ENCODE measurements around the gene RPS15. TPM values are rescaled to one million over a fixed set of nuclear protein-coding genes. Genes with fewer than 3 reads are reported as not detected.

Gene RPS15
- total RNA-seq, 3 donors from 2014 or later: 2,317 to 2,484 (median 2,379) TPM

DNA sequence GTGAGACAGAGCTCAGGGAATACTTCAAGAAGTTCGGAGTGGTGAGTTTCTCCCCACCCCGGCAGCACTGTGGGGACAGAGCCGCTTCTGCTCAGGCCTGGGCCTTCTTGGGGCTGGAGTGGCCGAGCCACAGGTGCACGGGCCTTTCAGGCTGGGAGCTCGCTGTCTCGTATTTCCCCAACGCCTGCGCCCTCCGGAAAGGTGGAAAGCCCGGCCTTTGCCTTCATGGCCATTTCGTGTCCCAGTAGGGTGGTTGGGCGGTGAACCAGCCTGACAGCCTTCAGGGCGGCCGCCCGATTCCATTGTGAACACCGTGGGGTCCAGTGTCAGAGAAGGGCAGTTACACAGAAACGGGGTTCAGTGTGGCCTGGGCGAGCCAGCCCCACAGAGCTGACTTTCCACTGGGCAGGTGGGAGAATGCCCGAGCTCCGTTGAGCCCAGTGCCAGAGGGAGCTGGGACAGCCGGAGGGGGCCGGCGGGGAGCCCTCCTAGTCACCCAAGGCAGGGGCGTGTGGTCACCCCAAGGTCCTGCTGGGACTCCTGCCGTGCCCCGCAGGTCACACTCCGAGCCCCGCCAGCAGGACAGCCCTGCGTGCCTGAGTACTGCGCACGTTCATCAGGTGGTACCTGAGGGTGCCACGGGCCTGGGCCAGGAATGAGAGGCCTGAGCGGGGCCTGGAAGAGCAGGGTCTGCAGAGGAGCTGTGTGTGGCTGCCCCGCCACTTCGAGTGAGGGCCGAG is 16.8 kb upstream of the RPS15 start:
- ATAC-seq: no peak
- Mint-ChIP-seq H3K4me3 (no peak overlapping the region), H3K27me3 (ENCODE audit: low read depth) (no peaks in the 10 kb centered on the region), H3K36me3 (ENCODE audit: insufficient read depth) (peaks cover 45% of the 10 kb centered on the region), H3K4me1 (ENCODE audit: low read depth) (peaks cover 11% of the 10 kb centered on the region), H3K9me3 (no peaks in the 10 kb centered on the region)
- no peak for DNase-seq

GRCh38 chr19:1421958-1422305 is 16.3 kb upstream of the RPS15 start:
- Mint-ChIP-seq H3K4me1 (ENCODE audit: low read depth) (peaks cover 7% of the 10 kb centered on the region), H3K36me3 (ENCODE audit: insufficient read depth) (peaks cover 45% of the 10 kb centered on the region), H3K27me3 (ENCODE audit: low read depth) (no peaks in the 10 kb centered on the region), H3K9me3 (no peaks in the 10 kb centered on the region), H3K4me3 (no peak overlapping the region)
- ATAC-seq: no peak
- DNase-seq: no peak

- no peaks in the 10 kb centered on the region for H3K9me3 Mint-ChIP-seq
- H3K4me3 Mint-ChIP-seq: no peak overlapping the region
- ATAC-seq (no peak), DNase-seq (no peak)
- peaks cover 44% of the 10 kb centered on the region for H3K36me3 Mint-ChIP-seq (ENCODE audit: insufficient read depth)
- no peaks in the 10 kb centered on the region for H3K27me3 Mint-ChIP-seq (ENCODE audit: low read depth)
- H3K4me1 Mint-ChIP-seq (ENCODE audit: low read depth): peaks cover 5% of the 10 kb centered on the region
Measured at GRCh38 chr19:1422360-1422759, 15.8 kb upstream of the RPS15 start.

DNA sequence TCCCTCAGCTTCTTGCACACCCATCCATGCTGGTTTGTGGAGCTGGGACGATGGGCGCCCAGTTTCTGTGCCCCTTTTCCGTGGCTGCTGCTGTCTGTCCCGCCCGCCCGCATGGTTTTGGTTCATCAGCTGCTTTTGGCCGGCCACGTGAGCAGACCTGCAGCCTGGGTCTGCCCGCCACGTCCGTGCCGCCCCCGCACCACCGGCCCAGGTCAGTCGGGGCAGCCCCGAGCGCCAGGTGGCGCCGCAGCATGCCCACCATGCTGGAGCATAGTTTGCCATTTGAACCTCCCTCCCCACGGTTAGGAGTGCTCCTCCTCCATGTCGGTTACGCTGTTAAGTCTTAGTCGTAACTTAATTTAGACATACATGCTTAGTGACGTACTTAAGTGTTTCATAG is 15.3 kb upstream of the RPS15 start:
- DNase-seq: no peak
- peaks cover 2% of the 10 kb centered on the region for H3K4me1 Mint-ChIP-seq (ENCODE audit: low read depth)
- H3K36me3 Mint-ChIP-seq (ENCODE audit: insufficient read depth): peaks cover 41% of the 10 kb centered on the region
- no peak for ATAC-seq
- H3K9me3 Mint-ChIP-seq: no peaks in the 10 kb centered on the region
- H3K27me3 Mint-ChIP-seq (ENCODE audit: low read depth): no peaks in the 10 kb centered on the region
- no peak overlapping the region for H3K4me3 Mint-ChIP-seq

DNA sequence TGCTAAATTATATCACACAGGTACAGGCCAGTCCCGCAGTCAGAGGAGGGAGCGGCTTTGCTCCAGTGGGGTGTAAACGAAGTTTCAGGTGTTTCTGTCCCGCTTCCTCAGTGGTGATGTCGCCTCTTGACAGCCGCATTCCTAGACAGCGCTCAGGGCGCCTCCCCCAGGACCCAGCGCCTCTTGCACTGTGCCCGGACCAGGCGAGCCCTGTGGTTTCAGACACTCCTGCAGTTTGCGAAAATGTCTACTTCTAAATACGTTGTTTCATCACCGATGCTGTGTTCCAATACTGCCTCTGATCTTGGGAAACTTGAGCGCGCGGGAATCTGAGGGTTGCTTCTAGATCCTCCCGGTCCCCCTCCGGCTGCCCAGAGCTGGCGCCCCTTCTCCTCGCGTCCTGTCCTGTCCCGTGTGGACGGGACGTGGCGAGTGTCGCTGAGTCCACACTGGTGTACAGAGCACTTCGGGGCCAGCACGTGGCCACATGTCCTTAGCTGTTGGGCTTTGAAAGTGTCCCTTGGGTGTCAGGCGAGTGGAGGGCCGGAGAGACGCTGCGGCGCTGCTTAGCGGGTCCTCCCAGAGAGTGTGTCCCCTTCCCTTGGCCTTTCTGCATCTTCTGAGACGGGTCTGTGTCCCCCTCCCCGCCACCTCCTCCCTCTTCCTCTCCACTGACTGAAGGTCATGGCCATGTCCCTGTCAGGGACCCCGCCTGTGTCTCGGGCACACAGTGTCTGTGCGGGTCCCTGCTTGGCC is 14.6 kb upstream of the RPS15 start:
- no peak for DNase-seq

DNA sequence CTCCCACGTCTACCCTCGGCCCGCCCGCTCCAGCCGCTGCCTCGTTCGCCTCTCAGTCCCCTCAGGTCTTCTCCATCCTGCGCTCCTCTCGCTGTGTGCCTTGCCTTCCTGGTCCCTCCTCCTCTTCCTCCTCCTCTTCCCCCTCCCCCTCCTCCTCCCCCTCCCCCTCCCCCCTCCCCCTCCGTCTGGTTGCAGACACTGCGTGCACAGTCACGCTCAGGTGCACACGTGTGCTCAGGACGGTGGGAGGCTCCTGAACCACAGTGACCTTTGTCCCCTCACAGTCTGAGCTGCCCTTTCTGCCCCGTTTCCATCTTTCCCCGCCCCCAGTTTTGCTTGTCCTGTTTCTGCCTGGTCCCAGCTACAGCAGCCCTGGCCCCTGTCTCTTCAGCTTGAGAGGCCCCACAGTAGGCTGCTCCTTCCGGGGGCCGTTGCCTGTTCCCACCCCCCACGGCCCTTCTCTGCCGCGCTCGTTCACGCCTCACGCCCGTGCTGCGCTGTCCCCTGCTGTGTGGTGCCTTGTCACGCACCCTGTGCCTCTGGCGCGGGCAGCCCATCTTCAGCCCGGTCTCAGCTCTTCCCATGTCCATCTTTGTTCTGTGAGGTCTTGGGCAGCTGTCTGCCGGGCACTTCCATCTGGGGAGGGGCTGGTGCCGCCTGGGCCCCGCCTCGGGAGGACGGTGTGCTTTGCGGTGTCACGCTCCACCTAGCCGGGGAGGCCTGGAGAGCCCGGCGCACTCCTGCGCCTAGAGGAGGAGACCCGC is 13.8 kb upstream of the RPS15 start:
- Mint-ChIP-seq H3K36me3 (ENCODE audit: insufficient read depth) (peaks cover 33% of the 10 kb centered on the region), H3K27me3 (ENCODE audit: low read depth) (no peaks in the 10 kb centered on the region), H3K4me3 (no peak overlapping the region), H3K9me3 (no peaks in the 10 kb centered on the region), H3K4me1 (ENCODE audit: low read depth) (no peaks in the 10 kb centered on the region)
- DNase-seq (no peak), ATAC-seq (no peak)

More for the DNA sequence above, 14.6 kb upstream of the RPS15 start:
- no peaks in the 10 kb centered on the region for H3K9me3 Mint-ChIP-seq
- no peak for ATAC-seq
- no peaks in the 10 kb centered on the region for H3K27me3 Mint-ChIP-seq (ENCODE audit: low read depth)
- no peak overlapping the region for H3K4me3 Mint-ChIP-seq
- H3K36me3 Mint-ChIP-seq (ENCODE audit: insufficient read depth): peaks cover 37% of the 10 kb centered on the region
- no peaks in the 10 kb centered on the region for H3K4me1 Mint-ChIP-seq (ENCODE audit: low read depth)

DNA sequence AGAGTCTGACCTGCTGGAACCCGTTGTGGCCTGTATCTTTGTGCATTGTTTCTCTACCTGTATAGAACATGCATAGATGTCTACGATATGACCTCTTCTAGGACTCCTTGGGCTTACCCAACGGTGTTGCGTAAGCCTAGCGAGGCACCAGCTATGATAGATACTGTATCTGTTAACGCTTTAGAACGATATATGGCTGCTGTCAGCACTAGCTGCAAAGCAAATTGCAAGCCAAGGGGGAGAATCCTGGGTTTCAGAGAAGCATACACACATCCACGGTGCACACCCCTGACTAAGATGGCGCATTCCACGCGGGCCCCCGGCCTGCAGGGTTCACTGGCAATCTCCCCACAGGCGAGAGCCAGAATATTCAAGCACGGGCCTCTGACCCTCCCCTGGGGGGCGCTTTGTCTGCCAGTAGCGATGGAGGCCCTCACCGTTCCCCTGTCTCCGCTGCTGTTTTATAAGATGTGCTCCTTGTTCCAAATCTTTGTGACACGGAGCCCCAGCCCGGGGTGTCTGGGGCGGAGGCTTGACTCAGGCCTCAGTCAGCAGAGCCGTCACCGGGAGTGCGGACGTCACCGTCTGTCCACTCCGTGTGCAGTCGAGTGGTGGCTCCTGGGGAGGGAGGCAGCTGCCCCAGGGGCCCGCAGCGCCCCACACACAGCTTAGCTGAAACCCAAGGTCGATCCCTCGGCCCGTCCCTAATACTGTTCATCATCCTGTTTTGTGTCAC is 12.9 kb upstream of the RPS15 start:
- H3K27me3 Mint-ChIP-seq (ENCODE audit: low read depth): no peaks in the 10 kb centered on the region
- H3K4me1 Mint-ChIP-seq (ENCODE audit: low read depth): no peaks in the 10 kb centered on the region
- ATAC-seq: no peak
- H3K36me3 Mint-ChIP-seq (ENCODE audit: insufficient read depth): peaks cover 32% of the 10 kb centered on the region
- H3K4me3 Mint-ChIP-seq: no peak overlapping the region
- no peak for DNase-seq
- H3K9me3 Mint-ChIP-seq: no peaks in the 10 kb centered on the region

DNA sequence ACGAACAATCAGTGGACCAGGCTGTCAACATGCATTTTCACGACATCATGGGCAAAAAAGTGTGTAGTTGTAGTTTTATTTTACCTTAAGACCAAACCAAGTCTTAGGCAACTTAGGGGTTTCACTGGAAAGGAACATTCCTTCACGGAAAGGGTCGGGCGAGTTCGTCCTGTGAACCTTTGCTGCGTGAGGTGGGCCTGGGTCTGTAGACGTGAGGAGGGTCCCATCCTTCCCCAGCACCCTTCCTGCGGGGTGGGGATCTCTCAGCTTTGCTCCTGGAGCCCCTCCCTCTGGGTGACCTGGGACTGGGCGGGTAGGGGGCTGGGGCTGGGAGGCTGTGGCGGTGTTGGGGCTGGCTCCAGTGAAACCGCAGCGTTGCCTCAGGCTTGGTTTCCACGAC is 12.3 kb upstream of the RPS15 start:
- no peaks in the 10 kb centered on the region for H3K4me1 Mint-ChIP-seq (ENCODE audit: low read depth)
- no peaks in the 10 kb centered on the region for H3K9me3 Mint-ChIP-seq
- no peak overlapping the region for H3K4me3 Mint-ChIP-seq
- DNase-seq (no peak), ATAC-seq (no peak)
- no peaks in the 10 kb centered on the region for H3K27me3 Mint-ChIP-seq (ENCODE audit: low read depth)
- peaks cover 30% of the 10 kb centered on the region for H3K36me3 Mint-ChIP-seq (ENCODE audit: insufficient read depth)

GRCh38 chr19:1426736-1427135 is 11.5 kb upstream of the RPS15 start:
- ATAC-seq: no peak
- no peaks in the 10 kb centered on the region for H3K27me3 Mint-ChIP-seq (ENCODE audit: low read depth)
- no peak overlapping the region for H3K4me3 Mint-ChIP-seq
- no peak for DNase-seq
- peaks cover 30% of the 10 kb centered on the region for H3K36me3 Mint-ChIP-seq (ENCODE audit: insufficient read depth)
- H3K4me1 Mint-ChIP-seq (ENCODE audit: low read depth): no peaks in the 10 kb centered on the region
- H3K9me3 Mint-ChIP-seq: no peaks in the 10 kb centered on the region

DNA sequence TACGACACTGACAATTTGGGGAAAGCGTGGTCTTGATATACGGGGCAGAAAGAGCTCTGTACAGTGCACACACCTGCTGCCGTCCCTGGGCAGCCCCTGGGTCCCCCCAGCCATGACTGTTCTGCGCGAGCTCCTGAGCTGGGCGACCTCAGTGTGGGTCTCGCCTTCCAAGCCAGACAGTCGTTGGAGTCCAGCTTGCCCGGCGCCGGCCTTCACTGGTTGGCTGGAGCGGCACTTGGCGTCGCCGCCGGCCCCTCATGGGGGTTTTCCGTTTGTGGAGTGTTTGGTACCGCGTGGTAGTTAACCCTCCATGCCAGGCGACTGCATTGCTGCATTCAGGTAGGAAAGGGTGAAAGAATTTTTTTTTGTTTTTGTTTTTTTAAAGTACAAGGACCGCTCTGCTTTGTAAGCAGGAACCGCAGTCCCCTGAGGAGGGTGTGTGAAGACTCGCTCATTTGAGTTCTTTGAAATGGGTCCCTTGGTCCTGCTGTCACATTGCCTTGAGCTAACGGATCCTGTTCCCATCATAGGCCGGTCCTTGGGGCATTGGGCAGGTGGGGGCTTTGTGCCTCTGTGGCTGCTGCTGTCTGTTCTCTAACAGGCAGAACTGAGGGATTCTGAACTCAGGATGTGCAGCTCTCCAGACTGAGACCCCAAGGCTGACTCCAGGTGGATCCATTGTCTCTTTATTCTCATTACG is 10.8 kb upstream of the RPS15 start:
- DNase-seq (no peak), ATAC-seq (no peak)
- H3K4me1 Mint-ChIP-seq (ENCODE audit: low read depth): no peaks in the 10 kb centered on the region
- H3K27me3 Mint-ChIP-seq (ENCODE audit: low read depth): no peaks in the 10 kb centered on the region
- no peak overlapping the region for H3K4me3 Mint-ChIP-seq
- H3K9me3 Mint-ChIP-seq: no peaks in the 10 kb centered on the region
- H3K36me3 Mint-ChIP-seq (ENCODE audit: insufficient read depth): peaks cover 30% of the 10 kb centered on the region

GRCh38 chr19:1428738-1429391 is 9.3 kb upstream of the RPS15 start:
- Mint-ChIP-seq H3K4me3 (no peak overlapping the region), H3K9me3 (no peaks in the 10 kb centered on the region), H3K27me3 (ENCODE audit: low read depth) (no peaks in the 10 kb centered on the region), H3K36me3 (ENCODE audit: insufficient read depth) (peaks cover 18% of the 10 kb centered on the region), H3K4me1 (ENCODE audit: low read depth) (no peaks in the 10 kb centered on the region)
- DNase-seq: no peak
- ATAC-seq: no peak

GRCh38 chr19:1429750-1430149 is 8.4 kb upstream of the RPS15 start:
- no peaks in the 10 kb centered on the region for H3K9me3 Mint-ChIP-seq
- no peaks in the 10 kb centered on the region for H3K27me3 Mint-ChIP-seq (ENCODE audit: low read depth)
- no peak for DNase-seq
- H3K4me1 Mint-ChIP-seq (ENCODE audit: low read depth): no peaks in the 10 kb centered on the region
- no peak for ATAC-seq
- H3K36me3 Mint-ChIP-seq (ENCODE audit: insufficient read depth): peaks cover 18% of the 10 kb centered on the region
- no peak overlapping the region for H3K4me3 Mint-ChIP-seq

DNA sequence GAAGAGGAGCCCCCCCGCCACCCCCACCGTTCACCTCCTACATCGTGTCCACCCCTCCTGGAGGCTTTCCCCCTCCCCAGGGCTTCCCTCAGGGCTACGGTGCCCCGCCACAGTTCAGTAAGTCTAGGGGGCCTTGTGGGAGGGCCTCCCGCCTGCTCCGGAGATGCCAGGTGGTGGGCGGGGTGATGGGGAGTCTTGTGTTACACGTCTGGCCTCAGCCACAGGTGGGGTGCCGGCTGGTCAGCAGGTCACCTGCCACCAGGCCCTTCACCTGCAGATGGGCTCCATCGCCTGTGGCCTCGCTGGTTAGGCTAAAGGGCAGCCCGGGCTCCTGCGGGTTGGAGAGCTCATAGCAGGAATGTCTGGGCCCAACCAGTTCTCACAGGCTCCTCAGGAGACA is 8.0 kb upstream of the RPS15 start:
- ATAC-seq (no peak), DNase-seq (no peak)
- Mint-ChIP-seq H3K9me3 (no peaks in the 10 kb centered on the region), H3K4me3 (no peak overlapping the region), H3K4me1 (ENCODE audit: low read depth) (no peaks in the 10 kb centered on the region), H3K36me3 (ENCODE audit: insufficient read depth) (peaks cover 15% of the 10 kb centered on the region), H3K27me3 (ENCODE audit: low read depth) (no peaks in the 10 kb centered on the region)
